Left ventricle myocardium inferior (tissue), 1 donor: ENCODE data around the gene AP1M2. TPM values are rescaled to one million over a fixed set of nuclear protein-coding genes. Genes with fewer than 3 reads are reported as not detected.
"Not testable (repeated sequence)": the region's sequence is repeated elsewhere in the genome, so short reads cannot be mapped to it uniquely, and the experiment has no call there.

ENCODE experiments used
- DNase-seq: peaks from one replicate; pipeline ENCODE4 v3.0.0-alpha.2; 2020
- H3K27ac ChIP-seq: fragments of 200-600 bp; replicated peaks from 2 replicates; pipeline ENCODE4 v1.8.0; 2021
- H3K27me3 ChIP-seq: fragments of 200-600 bp; 2 replicates; pipeline ENCODE4 v1.8.0; 2021; ENCODE audit warnings: low read depth
- H3K36me3 ChIP-seq: fragments of 200-600 bp; 2 replicates; pipeline ENCODE4 v1.8.0; 2021
- H3K4me1 ChIP-seq: fragments of 200-600 bp; 2 replicates; pipeline ENCODE4 v1.8.0; 2021
- H3K4me3 ChIP-seq: fragments of 200-600 bp; 2 replicates; pipeline ENCODE4 v1.8.0; 2021; ENCODE audit warnings: mild to moderate bottlenecking, moderate library complexity
- H3K9me3 ChIP-seq: fragments of 200-600 bp; replicated peaks from 2 replicates; pipeline ENCODE4 v1.8.0; 2021
- CTCF ChIP-seq: fragments of 200-600 bp; IDR thresholded peaks from 2 replicates; pipeline ENCODE4 v1.8.0; 2021; ENCODE audit warnings: antibody characterized with exemption, mild to moderate bottlenecking, borderline replicate concordance
- intact Hi-C: fragments of 100-400 bp; cut with micrococcal nuclease; formaldehyde crosslinking; loops from one replicate; pipeline ENCODE4 v1.11.0; 2022
- total RNA-seq: library from RNA; stranded (reverse); fragmentation: NEBNext Ultra II Directional; extraction: Animal tissue kit (Norgen Biotek cat#: 25700); gene quantifications from one replicate; pipeline ENCODE4 v1.2.1, GENCODE V29; 2021
- donor health status: DM: no; HTN: yes; CAD: no; lungs with severe emphysema.

Gene AP1M2
- total RNA-seq, 1 donor from 2014 or later: not detected

GRCh38 chr19:10543059-10543419, 44.1 kb downstream of the AP1M2 start:
- peak overlapping the region; percentile 87 for H3K4me3 ChIP-seq
- peaks cover 18% of the 10 kb centered on the region for H3K36me3 ChIP-seq
- peaks cover 5% of the 10 kb centered on the region for H3K27me3 ChIP-seq
- no peak for TF ChIP-seq CTCF
- no peaks in the 10 kb centered on the region for H3K9me3 ChIP-seq
- intact Hi-C loops: no loop called here
- peaks cover 30% of the 10 kb centered on the region for H3K4me1 ChIP-seq
- H3K27ac ChIP-seq: peak overlapping the region; percentile 91
- DNase-seq: no peak

GRCh38 chr19:10539016-10539415, 48.1 kb downstream of the AP1M2 start:
- Histone ChIP-seq H3K27me3 (peaks cover 12% of the 10 kb centered on the region), H3K4me1 (peaks cover 12% of the 10 kb centered on the region)
- DNase-seq, intact Hi-C loops, H3K4me3 ChIP-seq, H3K27ac ChIP-seq, H3K36me3 ChIP-seq, H3K9me3 ChIP-seq: not testable (repeated sequence)

- Histone ChIP-seq H3K27ac (no peak overlapping the region), H3K4me3 (no peak overlapping the region), H3K27me3 (peaks cover 12% of the 10 kb centered on the region), H3K4me1 (peaks cover 6% of the 10 kb centered on the region), H3K9me3 (no peaks in the 10 kb centered on the region), H3K36me3 (no peaks in the 10 kb centered on the region)
- no peak for TF ChIP-seq CTCF
- intact Hi-C loops: no loop called here
- DNase-seq: no peak
These were observed 48.7 kb downstream of the AP1M2 start for GRCh38 chr19:10538204-10538983.

- Histone ChIP-seq H3K4me3 (no peak overlapping the region), H3K36me3 (no peaks in the 10 kb centered on the region), H3K9me3 (no peaks in the 10 kb centered on the region), H3K27me3 (peaks cover 12% of the 10 kb centered on the region), H3K27ac (no peak overlapping the region), H3K4me1 (peaks cover 2% of the 10 kb centered on the region)
- intact Hi-C loops: no loop called here
- DNase-seq: no peak
- no peak for TF ChIP-seq CTCF
These were observed 49.4 kb downstream of the AP1M2 start for GRCh38 chr19:10537668-10538067.

GRCh38 chr19:10535613-10536012, 51.5 kb downstream of the AP1M2 start:
- Histone ChIP-seq H3K27me3 (peaks cover 12% of the 10 kb centered on the region), H3K9me3 (no peaks in the 10 kb centered on the region), H3K27ac (no peak overlapping the region), H3K4me3 (no peak overlapping the region), H3K4me1 (peaks cover 2% of the 10 kb centered on the region), H3K36me3 (no peaks in the 10 kb centered on the region)
- TF ChIP-seq CTCF: no peak
- intact Hi-C loops: no loop called here
- no peak for DNase-seq

GRCh38 chr19:10533646-10534386, 53.3 kb downstream of the AP1M2 start:
- peaks cover 2% of the 10 kb centered on the region for H3K4me1 ChIP-seq
- no peak overlapping the region for H3K4me3 ChIP-seq
- TF ChIP-seq CTCF: no peak
- no peaks in the 10 kb centered on the region for H3K36me3 ChIP-seq
- H3K27ac ChIP-seq: peak overlapping the region; percentile 76
- H3K27me3 ChIP-seq: peaks cover 7% of the 10 kb centered on the region
- no peak for DNase-seq
- no peaks in the 10 kb centered on the region for H3K9me3 ChIP-seq
- intact Hi-C loops: no loop called here
